OCI-LY1 (cell line): Measurements from ENCODE around the gene SBK2.

Experiments
- EZH2 ChIP-seq: fragments of 200-600 bp; sonication (generic), shearing (Covaris generic); IDR thresholded peaks from 2 replicates; pipeline ENCODE4 v1.8.0; 2017; ENCODE audit warnings: borderline replicate concordance, mixed run types, mild to moderate bottlenecking, antibody characterized with exemption, low read length, moderate library complexity, mixed read lengths
- TF ChIP-seq, protein P1 (sequence below): fragments of 200-600 bp; sonication (generic), shearing (Covaris generic); IDR thresholded peaks from 2 replicates; pipeline ENCODE4 v1.5.1; 2017; ENCODE audit warnings: mild to moderate bottlenecking, antibody characterized with exemption, low read length, moderate library complexity, mixed read lengths

GRCh38 chr19:55544014-55544413 lies 7.1 kb upstream of the SBK2 start:
- TF ChIP-seq, protein P1, sequence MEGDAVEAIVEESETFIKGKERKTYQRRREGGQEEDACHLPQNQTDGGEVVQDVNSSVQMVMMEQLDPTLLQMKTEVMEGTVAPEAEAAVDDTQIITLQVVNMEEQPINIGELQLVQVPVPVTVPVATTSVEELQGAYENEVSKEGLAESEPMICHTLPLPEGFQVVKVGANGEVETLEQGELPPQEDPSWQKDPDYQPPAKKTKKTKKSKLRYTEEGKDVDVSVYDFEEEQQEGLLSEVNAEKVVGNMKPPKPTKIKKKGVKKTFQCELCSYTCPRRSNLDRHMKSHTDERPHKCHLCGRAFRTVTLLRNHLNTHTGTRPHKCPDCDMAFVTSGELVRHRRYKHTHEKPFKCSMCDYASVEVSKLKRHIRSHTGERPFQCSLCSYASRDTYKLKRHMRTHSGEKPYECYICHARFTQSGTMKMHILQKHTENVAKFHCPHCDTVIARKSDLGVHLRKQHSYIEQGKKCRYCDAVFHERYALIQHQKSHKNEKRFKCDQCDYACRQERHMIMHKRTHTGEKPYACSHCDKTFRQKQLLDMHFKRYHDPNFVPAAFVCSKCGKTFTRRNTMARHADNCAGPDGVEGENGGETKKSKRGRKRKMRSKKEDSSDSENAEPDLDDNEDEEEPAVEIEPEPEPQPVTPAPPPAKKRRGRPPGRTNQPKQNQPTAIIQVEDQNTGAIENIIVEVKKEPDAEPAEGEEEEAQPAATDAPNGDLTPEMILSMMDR = no peak
- TF ChIP-seq EZH2 = no peak
